Mesothelial cell of epicardium (in vitro differentiated cells): Measurements from ENCODE around the gene MYL10. TPM values are rescaled to one million over a fixed set of nuclear protein-coding genes. Genes with fewer than 3 reads are reported as not detected.

Source experiments
- DNase-seq, 2 experiments: peaks; one replicate each; pipeline ENCODE4 v3.0.0; 2021; ENCODE audit warnings: low spot score in 2 of 2; ENCODE audit not compliant: unreplicated experiment in 2 of 2
- H3K27ac Mint-ChIP-seq: 2 replicates; pipeline ENCODE4 v1.8.0; 2021; ENCODE audit warnings: mixed read lengths
- H3K27me3 Mint-ChIP-seq: 2 replicates; pipeline ENCODE4 v1.8.0; 2021; ENCODE audit warnings: low read depth, mixed read lengths
- H3K36me3 Mint-ChIP-seq: 2 replicates; pipeline ENCODE4 v1.8.0; 2021; ENCODE audit warnings: mixed read lengths
- H3K4me1 Mint-ChIP-seq: 2 replicates; pipeline ENCODE4 v1.8.0; 2021; ENCODE audit warnings: mixed read lengths
- H3K4me3 Mint-ChIP-seq: 2 replicates; pipeline ENCODE4 v1.8.0; 2021; ENCODE audit warnings: mild to moderate bottlenecking, moderate library complexity, mixed read lengths
- H3K9me3 Mint-ChIP-seq: 2 replicates; pipeline ENCODE4 v1.8.0; 2021; ENCODE audit warnings: mixed read lengths
- total RNA-seq: library from RNA; stranded (reverse); gene quantifications from 3 replicates; pipeline ENCODE4 v1.2.1, GENCODE V29; 2021
- TF ChIP-seq, protein P1 (sequence below): fragments of 200-600 bp; sonication (generic); IDR thresholded peaks from one replicate; pipeline ENCODE4 v1.5.0; 2021; ENCODE audit warnings: antibody characterized with exemption; ENCODE audit not compliant: unreplicated experiment

MYL10 gene
- total RNA-seq, 1 donor from 2014 or later: not detected

- no peaks in the 10 kb centered on the region for H3K27me3 Mint-ChIP-seq
- DNase-seq: no peak
- TF ChIP-seq, protein P1, sequence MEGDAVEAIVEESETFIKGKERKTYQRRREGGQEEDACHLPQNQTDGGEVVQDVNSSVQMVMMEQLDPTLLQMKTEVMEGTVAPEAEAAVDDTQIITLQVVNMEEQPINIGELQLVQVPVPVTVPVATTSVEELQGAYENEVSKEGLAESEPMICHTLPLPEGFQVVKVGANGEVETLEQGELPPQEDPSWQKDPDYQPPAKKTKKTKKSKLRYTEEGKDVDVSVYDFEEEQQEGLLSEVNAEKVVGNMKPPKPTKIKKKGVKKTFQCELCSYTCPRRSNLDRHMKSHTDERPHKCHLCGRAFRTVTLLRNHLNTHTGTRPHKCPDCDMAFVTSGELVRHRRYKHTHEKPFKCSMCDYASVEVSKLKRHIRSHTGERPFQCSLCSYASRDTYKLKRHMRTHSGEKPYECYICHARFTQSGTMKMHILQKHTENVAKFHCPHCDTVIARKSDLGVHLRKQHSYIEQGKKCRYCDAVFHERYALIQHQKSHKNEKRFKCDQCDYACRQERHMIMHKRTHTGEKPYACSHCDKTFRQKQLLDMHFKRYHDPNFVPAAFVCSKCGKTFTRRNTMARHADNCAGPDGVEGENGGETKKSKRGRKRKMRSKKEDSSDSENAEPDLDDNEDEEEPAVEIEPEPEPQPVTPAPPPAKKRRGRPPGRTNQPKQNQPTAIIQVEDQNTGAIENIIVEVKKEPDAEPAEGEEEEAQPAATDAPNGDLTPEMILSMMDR: no peak
- H3K9me3 Mint-ChIP-seq: peaks cover 9% of the 10 kb centered on the region
- H3K4me1 Mint-ChIP-seq: peaks cover 7% of the 10 kb centered on the region
- no peak overlapping the region for H3K27ac Mint-ChIP-seq
- peaks cover 1% of the 10 kb centered on the region for H3K36me3 Mint-ChIP-seq
- H3K4me3 Mint-ChIP-seq: no peak overlapping the region
Measured at GRCh38 chr7:101664436-101664835, 35.3 kb upstream of the MYL10 start.

- no peak for DNase-seq
- Mint-ChIP-seq H3K9me3 (peaks cover 8% of the 10 kb centered on the region), H3K27ac (no peak overlapping the region), H3K4me1 (peaks cover 7% of the 10 kb centered on the region), H3K27me3 (no peaks in the 10 kb centered on the region), H3K4me3 (no peak overlapping the region), H3K36me3 (peaks cover 1% of the 10 kb centered on the region)
- TF ChIP-seq, protein P1: no peak
Measured at GRCh38 chr7:101663747-101664146, 34.7 kb upstream of the MYL10 start.

- DNase-seq: no peak
- H3K27me3 Mint-ChIP-seq: no peaks in the 10 kb centered on the region
- TF ChIP-seq, protein P1: no peak
- peaks cover 4% of the 10 kb centered on the region for H3K9me3 Mint-ChIP-seq
- H3K4me3 Mint-ChIP-seq: no peak overlapping the region
- no peak overlapping the region for H3K27ac Mint-ChIP-seq
- peaks cover 7% of the 10 kb centered on the region for H3K4me1 Mint-ChIP-seq
- H3K36me3 Mint-ChIP-seq: peaks cover 1% of the 10 kb centered on the region
Measured at GRCh38 chr7:101662447-101662998, 33.4 kb upstream of the MYL10 start.

- peaks cover 6% of the 10 kb centered on the region for H3K4me1 Mint-ChIP-seq
- H3K27me3 Mint-ChIP-seq: peaks cover 8% of the 10 kb centered on the region
- DNase-seq: no peak
- H3K9me3 Mint-ChIP-seq: peaks cover 4% of the 10 kb centered on the region
- H3K36me3 Mint-ChIP-seq: peaks cover 1% of the 10 kb centered on the region
- TF ChIP-seq, protein P1: no peak
- H3K27ac Mint-ChIP-seq: no peak overlapping the region
- no peak overlapping the region for H3K4me3 Mint-ChIP-seq
Measured at GRCh38 chr7:101659706-101660105, 30.6 kb upstream of the MYL10 start.

DNA sequence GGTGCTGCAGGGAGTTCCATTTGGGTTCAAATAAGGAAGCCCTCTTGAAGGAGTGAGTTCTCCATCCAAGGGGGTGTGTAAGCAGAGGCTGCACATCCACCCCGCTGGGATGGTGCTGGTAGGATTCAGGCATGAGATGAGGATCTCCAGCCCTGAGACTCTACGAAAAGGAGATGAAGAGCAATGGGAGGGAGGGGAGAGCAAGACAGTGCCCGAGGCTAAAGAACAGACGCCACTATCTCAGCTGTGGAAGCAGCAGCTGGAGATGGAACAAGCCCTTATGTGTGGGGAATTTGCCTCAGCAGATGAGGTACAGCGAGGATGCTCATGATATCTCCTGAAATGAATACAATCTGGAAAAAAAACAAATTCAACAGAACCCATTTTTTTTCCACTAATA lies 28.1 kb upstream of the MYL10 start:
- Mint-ChIP-seq H3K27ac (no peak overlapping the region), H3K9me3 (no peaks in the 10 kb centered on the region), H3K36me3 (no peaks in the 10 kb centered on the region), H3K4me3 (no peak overlapping the region), H3K4me1 (peaks cover 6% of the 10 kb centered on the region), H3K27me3 (peaks cover 10% of the 10 kb centered on the region)
- TF ChIP-seq, protein P1: no peak
- no peak for DNase-seq

GRCh38 chr7:101651112-101651511 lies 22.0 kb upstream of the MYL10 start:
- Mint-ChIP-seq H3K27me3 (peaks cover 3% of the 10 kb centered on the region), H3K27ac (no peak overlapping the region), H3K4me1 (peaks cover 11% of the 10 kb centered on the region), H3K9me3 (no peaks in the 10 kb centered on the region), H3K36me3 (no peaks in the 10 kb centered on the region), H3K4me3 (no peak overlapping the region)
- TF ChIP-seq, protein P1: no peak
- no peak for DNase-seq
